Fibroblast of pulmonary artery (primary cell): ENCODE data around the gene PLA2R1.

Experiments used
- DNase-seq: peaks from one replicate; pipeline ENCODE4 v3.0.0-alpha.2; 2010; ENCODE audit warnings: low read depth
- H3K4me3 ChIP-seq: replicated peaks from 2 replicates; pipeline ENCODE4 v1.5.1; 2011; ENCODE audit warnings: low read depth, mild to moderate bottlenecking, control low read depth, low read length, moderate library complexity
- TF ChIP-seq, protein P1 (sequence below): IDR thresholded peaks from 2 replicates; pipeline ENCODE4 v1.5.1; 2011; ENCODE audit warnings: mild to moderate bottlenecking, control low read depth, low read length, inconsistent platforms; ENCODE audit errors: missing control alignments

Gene PLA2R1

DNA sequence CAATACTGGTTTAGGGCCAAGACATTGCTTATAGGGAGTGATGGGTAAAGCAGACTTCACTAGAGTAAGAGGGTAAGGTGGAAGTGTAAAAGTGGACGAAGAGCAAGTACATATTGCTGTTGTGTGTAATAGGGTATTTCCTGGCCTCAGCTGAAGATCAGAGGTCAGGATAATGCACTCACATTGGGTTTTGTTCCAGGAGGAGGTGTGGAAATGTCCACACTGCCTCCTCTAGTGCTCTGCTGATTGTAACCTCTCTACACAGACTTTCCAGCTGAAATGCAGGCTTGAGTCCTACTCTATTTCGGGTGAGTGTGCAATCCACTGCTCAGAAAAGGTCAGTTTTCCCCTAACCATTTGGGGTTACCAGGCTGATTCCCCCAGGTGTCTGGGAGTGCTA is 41.7 kb upstream of the PLA2R1 start:
- no peak for DNase-seq
- H3K4me3 ChIP-seq = no peak overlapping the region
- TF ChIP-seq, protein P1, sequence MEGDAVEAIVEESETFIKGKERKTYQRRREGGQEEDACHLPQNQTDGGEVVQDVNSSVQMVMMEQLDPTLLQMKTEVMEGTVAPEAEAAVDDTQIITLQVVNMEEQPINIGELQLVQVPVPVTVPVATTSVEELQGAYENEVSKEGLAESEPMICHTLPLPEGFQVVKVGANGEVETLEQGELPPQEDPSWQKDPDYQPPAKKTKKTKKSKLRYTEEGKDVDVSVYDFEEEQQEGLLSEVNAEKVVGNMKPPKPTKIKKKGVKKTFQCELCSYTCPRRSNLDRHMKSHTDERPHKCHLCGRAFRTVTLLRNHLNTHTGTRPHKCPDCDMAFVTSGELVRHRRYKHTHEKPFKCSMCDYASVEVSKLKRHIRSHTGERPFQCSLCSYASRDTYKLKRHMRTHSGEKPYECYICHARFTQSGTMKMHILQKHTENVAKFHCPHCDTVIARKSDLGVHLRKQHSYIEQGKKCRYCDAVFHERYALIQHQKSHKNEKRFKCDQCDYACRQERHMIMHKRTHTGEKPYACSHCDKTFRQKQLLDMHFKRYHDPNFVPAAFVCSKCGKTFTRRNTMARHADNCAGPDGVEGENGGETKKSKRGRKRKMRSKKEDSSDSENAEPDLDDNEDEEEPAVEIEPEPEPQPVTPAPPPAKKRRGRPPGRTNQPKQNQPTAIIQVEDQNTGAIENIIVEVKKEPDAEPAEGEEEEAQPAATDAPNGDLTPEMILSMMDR = no peak

DNA sequence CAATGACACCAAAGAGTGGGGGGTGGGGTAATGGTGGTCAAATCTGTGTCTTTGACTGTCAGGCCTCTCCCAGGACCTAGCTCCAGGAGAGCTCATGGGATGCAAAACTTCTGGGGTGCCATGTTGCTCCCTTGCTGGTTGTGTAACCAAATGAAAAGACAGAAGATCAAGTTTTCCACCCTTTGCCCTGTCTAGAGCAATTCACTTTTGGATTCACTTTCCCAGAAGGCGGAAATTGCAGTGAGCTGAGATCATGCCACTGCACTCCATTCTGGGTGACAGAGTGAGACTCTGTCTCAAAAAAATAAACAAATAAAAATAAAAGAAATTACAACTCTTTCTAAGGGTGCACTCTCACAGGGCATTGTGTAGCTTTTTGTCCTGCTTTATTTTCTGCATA is 34.9 kb upstream of the PLA2R1 start:
- H3K4me3 ChIP-seq = no peak overlapping the region
- no peak for DNase-seq
- TF ChIP-seq, protein P1 = no peak

DNA sequence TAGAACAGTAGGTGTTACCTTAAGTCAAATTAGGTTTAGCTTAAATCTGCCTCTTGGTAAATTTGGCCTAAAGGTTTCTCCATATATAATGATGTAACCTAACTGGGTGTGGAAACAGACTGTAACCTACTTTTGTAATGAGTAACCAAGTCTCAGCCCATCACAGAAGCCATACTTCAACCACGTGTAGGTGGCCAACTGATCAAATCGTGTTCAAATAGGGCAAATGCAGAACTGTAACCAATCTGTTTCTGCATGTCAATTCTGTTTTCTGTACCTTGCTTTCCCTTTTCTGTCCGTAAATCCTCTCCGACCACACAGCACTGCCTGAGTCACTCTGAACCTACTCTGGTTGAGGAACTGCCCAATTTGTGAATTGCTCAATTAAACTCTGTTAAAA is 34.0 kb upstream of the PLA2R1 start:
- DNase-seq = no peak
- no peak overlapping the region for H3K4me3 ChIP-seq
- TF ChIP-seq, protein P1 = no peak

DNA sequence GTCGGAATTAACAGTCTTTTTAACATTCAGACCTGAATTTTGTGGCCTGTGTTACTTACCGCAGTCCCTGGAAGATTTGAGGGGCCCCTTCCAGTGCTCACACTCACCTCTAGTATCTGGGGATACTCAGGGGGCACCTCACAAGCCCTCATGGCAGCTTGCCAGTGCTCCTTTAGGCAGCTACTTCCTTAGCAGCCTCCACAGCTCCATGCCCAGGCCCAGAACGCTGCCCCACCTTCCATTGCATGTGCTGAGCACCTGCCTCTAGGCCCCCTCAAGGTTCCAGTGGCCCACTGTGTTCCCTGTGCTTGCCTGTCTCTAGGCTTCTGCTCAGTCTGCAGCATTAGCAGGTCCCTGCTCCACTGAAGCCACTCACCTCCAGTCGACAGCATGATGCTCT is 30.0 kb upstream of the PLA2R1 start:
- no peak for DNase-seq
- TF ChIP-seq, protein P1 = no peak
- no peak overlapping the region for H3K4me3 ChIP-seq

DNA sequence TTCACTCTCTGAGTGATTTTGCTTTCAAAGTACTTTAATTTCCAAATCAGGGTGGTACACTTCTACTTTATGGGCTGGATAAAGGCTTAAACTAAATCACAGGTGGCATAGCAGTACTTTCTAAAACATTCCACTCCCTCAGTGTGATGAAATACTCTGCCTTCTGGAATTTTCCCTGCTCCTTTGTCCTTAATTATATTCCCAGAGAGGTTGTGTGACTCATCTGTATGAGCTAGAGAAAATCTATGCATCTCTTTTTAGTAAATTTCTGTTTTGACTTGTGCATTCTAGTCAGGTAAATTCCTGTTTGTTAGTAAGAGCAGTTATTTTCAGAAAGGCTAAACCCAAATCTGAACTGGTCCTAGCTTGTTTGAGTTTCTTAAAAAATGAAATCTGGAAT is 29.0 kb upstream of the PLA2R1 start:
- TF ChIP-seq, protein P1 = no peak
- H3K4me3 ChIP-seq = no peak overlapping the region
- peak; percentile 68 for DNase-seq

DNA sequence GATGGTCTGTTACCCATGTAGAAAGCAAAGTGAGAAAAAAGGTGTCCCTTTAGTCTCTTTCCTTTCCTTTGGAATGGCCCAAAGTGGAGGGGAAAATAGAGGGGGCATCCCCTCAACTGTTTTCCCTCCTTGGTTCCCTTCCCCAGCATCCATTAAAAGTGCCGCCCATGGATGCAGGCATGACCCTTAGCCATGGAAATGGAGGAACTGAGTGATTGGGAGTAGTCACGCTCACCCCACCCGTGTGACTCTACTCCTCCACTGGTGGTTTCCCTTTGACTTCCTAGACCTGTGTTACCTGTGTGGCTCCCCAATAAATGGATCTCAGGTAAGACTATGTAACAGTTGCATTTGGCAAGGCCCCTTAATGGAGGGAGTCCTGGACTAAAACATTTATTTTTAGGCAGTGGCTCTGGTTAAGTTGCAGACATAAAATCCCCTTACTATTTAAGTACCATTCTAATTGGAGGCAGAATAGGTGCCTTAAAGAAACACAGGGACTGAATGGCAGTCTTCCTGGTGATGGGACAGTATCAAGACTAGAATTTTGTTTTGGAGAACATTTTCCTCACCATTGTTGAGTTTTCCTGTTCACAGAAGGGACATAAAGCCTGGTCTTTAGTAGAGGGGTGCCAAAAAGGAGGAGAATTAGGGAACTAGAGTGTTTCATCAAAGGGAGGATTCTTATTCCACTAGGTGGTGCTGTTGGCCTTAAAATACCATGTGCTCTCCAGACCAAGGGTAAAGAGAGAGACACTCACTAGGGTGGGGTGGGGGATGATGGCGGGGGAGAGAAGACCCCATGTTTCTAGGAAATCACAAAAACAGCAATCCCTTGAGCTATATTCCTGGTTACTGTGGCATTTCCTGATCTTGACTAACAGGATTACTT is 25.7 kb upstream of the PLA2R1 start:
- H3K4me3 ChIP-seq = no peak overlapping the region
- DNase-seq = peak; percentile 49
- TF ChIP-seq, protein P1 = peak; percentile 35

DNA sequence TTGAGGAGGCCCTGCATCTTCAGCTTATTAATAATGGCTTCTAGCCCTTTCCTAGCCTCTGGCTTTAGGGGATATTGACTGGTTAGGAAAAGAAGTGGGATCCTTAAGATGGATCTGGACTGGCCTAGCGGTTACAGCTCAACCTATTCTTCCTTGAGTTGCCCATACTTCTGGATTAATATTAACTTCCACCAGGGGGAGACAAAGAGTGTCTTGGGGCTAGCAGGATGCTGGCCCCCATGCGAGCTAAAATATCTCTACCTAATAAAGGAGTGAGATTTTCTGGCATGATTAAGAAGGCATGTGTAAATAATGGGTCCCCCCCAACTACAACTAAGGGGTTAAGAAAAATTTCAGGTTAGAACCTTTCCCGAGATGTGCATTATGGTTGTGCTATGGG is 23.2 kb upstream of the PLA2R1 start:
- H3K4me3 ChIP-seq = no peak overlapping the region
- TF ChIP-seq, protein P1 = peak; percentile 4
- no peak for DNase-seq
